ENCODE measurements around the gene EXOC3L2.
"Not testable (repeated sequence)": the region's sequence is repeated elsewhere in the genome, so short reads cannot be mapped to it uniquely, and the experiment has no call there.

EXOC3L2 gene

GRCh38 chr19:45271098-45271734 is 26.0 kb upstream of the EXOC3L2 start:
- DNase-seq, result no peak
- TF ChIP-seq GATA1 (IDR thresholded peaks at IDR 0.05; ENCODE audit: low read depth, low read length) (no peak), POLR2A (IDR thresholded peaks at IDR 0.05; ENCODE audit: low read length) (no peak)

DNA sequence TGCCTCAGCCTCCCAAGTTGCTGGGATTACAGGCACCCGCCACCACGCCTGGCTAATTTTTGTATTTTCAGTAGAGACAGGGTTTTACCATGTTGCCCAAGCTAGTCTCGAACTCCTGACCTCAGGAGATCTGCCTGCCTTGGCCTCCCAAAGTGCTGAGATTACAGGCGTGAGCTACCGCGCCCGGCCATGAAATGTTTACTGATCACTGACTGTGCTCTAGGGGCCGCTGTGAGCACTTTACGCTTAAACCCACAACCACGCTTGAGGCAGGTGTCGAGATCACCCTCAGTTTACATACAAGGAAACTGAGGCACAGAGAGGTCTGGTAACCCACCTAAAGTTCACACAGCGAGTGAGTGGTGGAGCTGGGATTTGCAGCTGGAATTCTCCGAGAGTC is 24.7 kb upstream of the EXOC3L2 start:
- DNase-seq, result not testable (repeated sequence)

DNA sequence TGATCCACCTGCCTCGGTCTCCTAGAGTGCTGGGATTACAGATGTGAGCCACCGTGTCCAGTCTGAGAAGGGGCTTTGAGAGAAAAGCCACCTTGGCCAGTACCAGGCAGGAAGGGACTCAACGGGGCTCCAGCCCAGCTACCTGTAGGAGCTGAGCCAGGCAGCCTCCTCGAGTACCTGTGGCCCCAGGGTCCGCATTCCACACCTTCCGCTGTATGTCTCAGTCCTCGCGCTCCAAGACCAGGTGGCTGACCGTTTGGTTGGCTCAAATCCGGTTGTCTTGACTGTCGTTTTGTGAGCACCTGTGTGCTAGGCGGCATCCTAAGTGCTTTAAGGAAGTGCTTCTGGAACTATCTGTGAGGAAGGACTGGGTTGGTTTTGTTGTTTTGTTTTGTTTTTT is 22.1 kb upstream of the EXOC3L2 start:
- DNase-seq, result no peak
- TF ChIP-seq POLR2A (IDR thresholded peaks at IDR 0.05; ENCODE audit: low read length) (no peak), GATA1 (IDR thresholded peaks at IDR 0.05; ENCODE audit: low read depth, low read length) (no peak)

DNA sequence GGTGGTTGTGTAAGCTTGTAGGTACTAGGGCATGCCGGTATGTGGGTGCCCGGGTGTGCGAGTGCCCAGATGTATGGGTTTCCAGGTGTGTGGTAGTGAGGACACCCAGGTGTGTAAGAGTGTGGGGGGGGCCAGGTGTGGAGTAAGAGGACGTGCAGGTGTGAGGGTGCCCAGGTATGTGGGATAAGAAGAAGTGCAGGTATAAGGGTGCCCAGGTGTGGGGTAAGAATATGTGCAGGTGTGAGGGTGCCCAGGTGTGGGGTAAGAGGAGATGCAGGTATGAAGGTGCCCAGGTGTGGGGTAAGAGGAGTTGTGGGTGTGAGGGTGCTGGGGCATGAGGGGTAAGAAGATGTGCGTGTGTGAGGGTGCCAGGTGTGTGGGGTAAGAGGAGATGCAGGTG is 20.2 kb upstream of the EXOC3L2 start:
- no peak for DNase-seq
- TF ChIP-seq POLR2A (IDR thresholded peaks at IDR 0.05; ENCODE audit: low read length) (no peak), GATA1 (IDR thresholded peaks at IDR 0.05; ENCODE audit: low read depth, low read length) (no peak)

GRCh38 chr19:45264781-45265317 is 19.6 kb upstream of the EXOC3L2 start:
- TF ChIP-seq POLR2A (IDR thresholded peaks at IDR 0.05; ENCODE audit: low read length), result no peak
- no peak for TF ChIP-seq GATA1 (IDR thresholded peaks at IDR 0.05; ENCODE audit: low read depth, low read length)
- DNase-seq, result no peak

DNA sequence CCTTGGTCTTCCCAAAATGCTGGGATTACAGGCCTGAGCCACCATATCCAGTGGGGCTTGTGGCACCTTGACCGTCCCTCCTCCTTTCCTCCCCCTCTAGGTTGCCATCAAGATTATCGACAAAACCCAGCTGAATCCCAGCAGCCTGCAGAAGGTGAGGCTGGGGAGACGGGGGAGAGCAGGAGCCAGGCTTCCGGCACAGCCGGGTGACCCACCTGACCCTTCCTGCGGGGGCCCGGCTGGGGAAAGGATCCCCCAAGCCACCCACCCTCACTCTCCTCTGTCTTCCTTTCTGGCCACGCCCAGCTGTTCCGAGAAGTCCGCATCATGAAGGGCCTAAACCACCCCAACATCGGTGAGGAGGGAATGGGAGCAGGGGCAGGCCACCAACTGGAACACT is 17.8 kb upstream of the EXOC3L2 start:
- TF ChIP-seq POLR2A (IDR thresholded peaks at IDR 0.05; ENCODE audit: low read length), result no peak
- TF ChIP-seq GATA1 (IDR thresholded peaks at IDR 0.05; ENCODE audit: low read depth, low read length), result no peak
- DNase-seq, result no peak

DNA sequence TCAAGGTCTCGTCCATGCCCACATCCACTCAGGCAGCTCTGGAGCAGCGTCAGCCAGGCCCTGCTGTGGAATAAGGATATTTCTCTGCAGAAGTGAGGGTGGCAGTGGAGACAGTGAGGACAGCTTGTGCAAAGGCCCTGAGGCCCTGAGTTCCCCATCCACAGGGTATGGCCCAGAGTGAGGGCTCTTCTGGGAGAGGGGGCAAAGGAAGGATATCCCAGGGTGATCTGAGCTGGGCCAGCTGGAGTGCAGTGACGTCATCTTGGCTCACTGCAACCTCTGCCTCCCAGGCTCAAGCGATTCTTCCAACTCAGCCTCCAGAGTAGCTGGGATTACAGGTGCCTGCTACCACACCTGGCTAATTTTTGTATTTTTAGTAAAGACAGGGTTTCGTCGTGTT is 17.4 kb upstream of the EXOC3L2 start:
- DNase-seq, result no peak
- TF ChIP-seq GATA1 (IDR thresholded peaks at IDR 0.05; ENCODE audit: low read depth, low read length) (no peak), POLR2A (IDR thresholded peaks at IDR 0.05; ENCODE audit: low read length) (no peak)

GRCh38 chr19:45258862-45259261 is 13.7 kb upstream of the EXOC3L2 start:
- no peak for DNase-seq
- TF ChIP-seq GATA1 (IDR thresholded peaks at IDR 0.05; ENCODE audit: low read depth, low read length) (no peak), POLR2A (IDR thresholded peaks at IDR 0.05; ENCODE audit: low read length) (no peak)

DNA sequence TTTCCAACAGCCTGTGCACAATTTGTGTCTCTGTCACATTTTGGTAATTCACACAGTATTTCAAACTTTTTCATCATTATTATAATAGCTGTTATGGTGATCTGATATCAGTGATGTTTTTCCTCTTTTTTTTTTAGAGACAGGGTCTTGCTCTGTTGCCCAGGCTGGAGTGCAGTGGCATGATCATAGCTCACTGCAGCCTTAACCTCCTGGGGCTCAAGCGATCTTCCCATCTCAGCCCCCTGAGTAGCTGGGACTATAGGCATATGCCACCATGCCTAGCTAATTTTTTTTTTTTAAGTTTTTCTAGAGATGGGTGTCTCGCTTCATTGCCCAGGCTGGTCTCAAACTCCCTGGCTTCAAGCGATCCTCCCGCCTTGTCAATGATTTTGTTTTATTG is 11.6 kb upstream of the EXOC3L2 start:
- no peak for DNase-seq
- TF ChIP-seq POLR2A (IDR thresholded peaks at IDR 0.05; ENCODE audit: low read length) (no peak), GATA1 (IDR thresholded peaks at IDR 0.05; ENCODE audit: low read depth, low read length) (no peak)

GRCh38 chr19:45255611-45256157 is 10.5 kb upstream of the EXOC3L2 start:
- TF ChIP-seq GATA1 (IDR thresholded peaks at IDR 0.05; ENCODE audit: low read depth, low read length) (no peak), POLR2A (IDR thresholded peaks at IDR 0.05; ENCODE audit: low read length) (no peak)
- DNase-seq, result no peak

DNA sequence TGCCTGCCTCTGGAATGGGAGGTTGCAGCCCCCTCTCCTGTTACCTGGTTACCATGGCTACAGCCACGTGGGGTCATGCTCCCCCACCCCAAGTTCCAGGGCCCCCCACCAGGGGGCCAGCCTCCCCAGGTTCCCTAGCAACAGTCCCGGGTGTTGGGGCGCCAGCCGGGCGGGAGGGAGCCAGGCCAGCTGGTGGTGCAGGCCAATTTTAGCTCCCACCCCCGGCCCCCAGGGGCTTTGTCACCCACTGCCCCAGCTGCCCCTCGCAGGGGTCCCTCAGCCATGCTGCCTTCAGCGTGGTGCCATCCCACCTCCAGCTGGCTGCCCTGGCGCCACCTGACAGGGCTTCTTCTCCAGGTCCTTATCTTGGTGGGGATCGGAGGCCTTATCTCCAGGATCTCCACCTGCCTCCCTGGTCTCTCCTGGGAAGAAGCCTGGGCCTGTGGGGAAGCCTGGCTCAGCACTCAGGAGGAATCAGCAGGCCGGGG is 8.9 kb upstream of the EXOC3L2 start:
- TF ChIP-seq GATA1 (IDR thresholded peaks at IDR 0.05; ENCODE audit: low read depth, low read length), result no peak
- TF ChIP-seq POLR2A (IDR thresholded peaks at IDR 0.05; ENCODE audit: low read length), result no peak
- DNase-seq, result no peak

DNA sequence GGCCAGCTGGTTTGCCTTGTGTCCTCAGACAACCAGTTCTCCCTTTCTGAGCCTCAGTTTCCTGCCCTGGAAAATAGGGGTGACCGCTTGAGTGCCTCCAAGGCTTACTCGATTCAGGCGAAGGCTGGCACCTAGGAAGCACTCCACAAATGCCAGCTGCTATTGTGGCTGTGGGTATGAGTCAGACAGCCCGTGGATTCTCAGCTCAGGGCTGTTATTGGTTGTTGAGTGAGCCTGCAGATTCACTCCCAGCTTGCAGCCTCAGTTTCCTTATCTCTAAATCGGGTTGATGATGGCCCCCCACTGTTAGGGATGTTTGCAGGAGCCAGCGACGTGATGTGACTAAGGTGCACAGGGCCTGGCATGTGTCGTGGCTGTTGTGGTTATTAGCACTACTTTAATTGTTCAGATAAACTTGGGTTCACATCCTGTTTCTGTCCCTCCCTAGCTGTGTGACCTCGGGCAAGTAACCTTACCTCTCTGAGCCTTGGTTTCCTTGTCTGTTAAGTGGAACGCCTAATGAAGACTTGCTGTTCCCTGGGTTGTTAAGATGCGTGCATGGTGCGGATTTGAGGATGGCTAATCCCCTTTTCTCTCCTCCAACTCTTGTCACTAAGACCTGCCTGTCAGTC is 8.3 kb upstream of the EXOC3L2 start:
- no peak for DNase-seq
- no peak for TF ChIP-seq GATA1 (IDR thresholded peaks at IDR 0.05; ENCODE audit: low read depth, low read length)
- no peak for TF ChIP-seq POLR2A (IDR thresholded peaks at IDR 0.05; ENCODE audit: low read length)

DNA sequence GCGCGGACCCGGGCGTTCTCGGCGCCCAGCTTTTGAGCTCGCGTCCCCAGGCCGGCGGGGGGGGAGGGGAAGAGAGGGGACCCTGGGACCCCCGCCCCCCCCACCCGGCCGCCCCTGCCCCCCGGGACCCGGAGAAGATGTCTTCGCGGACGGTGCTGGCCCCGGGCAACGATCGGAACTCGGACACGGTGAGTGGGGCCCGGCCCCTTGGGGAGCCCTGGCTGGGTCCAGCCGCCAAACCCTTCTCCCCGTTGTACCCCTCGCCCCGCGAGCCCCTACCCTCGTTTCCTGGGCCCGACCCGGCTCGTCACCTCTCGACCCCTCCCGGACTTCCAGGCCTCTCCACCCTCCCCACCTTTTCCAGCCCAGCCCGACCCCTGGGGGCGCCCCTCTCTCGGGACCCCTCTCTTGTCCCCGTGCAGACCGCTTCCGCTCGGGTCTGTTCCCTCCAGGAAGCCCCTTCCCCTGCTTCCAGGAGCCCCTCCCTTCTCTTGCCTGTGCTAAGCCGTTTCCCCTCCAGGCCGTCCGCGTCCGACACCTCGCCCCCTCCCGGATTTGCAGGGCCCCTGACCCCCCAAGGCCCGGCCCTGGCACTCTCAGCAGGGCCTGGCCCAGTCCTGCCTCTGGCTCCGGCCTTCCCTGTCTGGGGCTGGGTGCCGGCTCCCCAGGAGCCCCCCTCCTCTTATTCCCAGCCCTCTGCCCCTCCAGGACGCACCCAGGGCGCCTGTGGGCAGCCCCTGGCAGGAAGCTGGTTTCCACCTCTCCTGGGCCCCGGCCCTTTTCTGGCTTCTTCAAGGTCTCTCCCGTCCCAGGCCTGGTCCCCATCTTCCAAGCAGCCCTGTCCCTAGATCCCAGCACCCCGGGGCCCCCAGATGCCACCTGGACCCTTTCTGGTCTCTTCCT is 6.5 kb upstream of the EXOC3L2 start:
- TF ChIP-seq POLR2A (IDR thresholded peaks at IDR 0.05; ENCODE audit: low read length) (no peak), GATA1 (IDR thresholded peaks at IDR 0.05; ENCODE audit: low read depth, low read length) (no peak)
- no peak for DNase-seq
